Naive thymus-derived CD4-positive, alpha-beta T cell (primary cell): Measurements from ENCODE around the gene SPAG4. TPM values are rescaled to one million over a fixed set of nuclear protein-coding genes. Genes with fewer than 3 reads are reported as not detected.

ENCODE experiments used
- ATAC-seq: fragments of 150-1000 bp; cut with Tn5 transposase; 2 replicates; pipeline ENCODE4 v1.10.0; 2021; ENCODE audit warnings: mild to moderate bottlenecking, moderate library complexity
- CTCF ChIA-PET: fragments of 350-600 bp; sonication (Branson Sonifier 250); formaldehyde crosslinking; loops from one replicate; lab custom pipeline; 2021; ENCODE audit warnings: antibody characterized with exemption; lab: Charles Lee
- POLR2A ChIA-PET: fragments of 350-600 bp; sonication (Branson Sonifier 250); formaldehyde crosslinking; loops from one replicate; lab custom pipeline; 2021; ENCODE audit warnings: antibody characterized with exemption, inconsistent platforms; lab: Charles Lee
- DNase-seq, 9 donors: peaks; one replicate each; pipeline versions ENCODE4 v3.0.0 to v3.0.0-alpha.2; 2020 to 2022; ENCODE audit warnings: mixed read lengths in 1 of 9
- H3K27ac ChIP-seq: one replicate; pipeline ENCODE4 v1.7.0; 2013; ENCODE audit warnings: mild to moderate bottlenecking, low read depth, low read length, moderate library complexity
- H3K27me3 ChIP-seq, 2 donors: one replicate each; pipeline ENCODE4 v1.7.0; 2013; ENCODE audit warnings: low read length in 2 of 2, mild to moderate bottlenecking in 2 of 2, moderate library complexity in 2 of 2; ENCODE audit not compliant: control insufficient read depth in 2 of 2, insufficient read depth in 2 of 2
- H3K36me3 ChIP-seq, 3 experiments: 1 replicate in 2 of 3; 2 replicates in 1 of 3; pipeline ENCODE4 v1.7.0; 2013; ENCODE audit warnings: low read length in 3 of 3, mild to moderate bottlenecking in 3 of 3, moderate library complexity in 1 of 3; ENCODE audit not compliant: insufficient read depth in 3 of 3, control insufficient read depth in 2 of 3
- H3K4me1 ChIP-seq, 2 donors: one replicate each; pipeline ENCODE4 v1.7.0; 2013; ENCODE audit warnings: low read length in 2 of 2, mild to moderate bottlenecking in 2 of 2, moderate library complexity in 1 of 2; ENCODE audit not compliant: control insufficient read depth in 2 of 2, insufficient read depth in 2 of 2
- H3K4me3 ChIP-seq: 2 replicates; pipeline ENCODE4 v1.7.0; 2013; ENCODE audit warnings: mild to moderate bottlenecking, low read length
- H3K9me3 ChIP-seq, 3 experiments: 1 replicate in 2 of 3; 2 replicates in 1 of 3; pipeline ENCODE4 v1.7.0; 2013; ENCODE audit warnings: low read length in 3 of 3; ENCODE audit not compliant: control insufficient read depth in 2 of 3
- H3K27ac Mint-ChIP-seq, 9 donors: one replicate each; pipeline ENCODE4 v1.8.0; 2020 to 2022; ENCODE audit warnings: mixed read lengths in 9 of 9, mild to moderate bottlenecking in 8 of 9, moderate library complexity in 5 of 9, inconsistent platforms in 2 of 9
- H3K27me3 Mint-ChIP-seq, 5 donors: one replicate each; pipeline ENCODE4 v1.8.0; 2021 to 2022; ENCODE audit warnings: mixed read lengths in 5 of 5, mild to moderate bottlenecking in 1 of 5
- H3K36me3 Mint-ChIP-seq, 5 donors: one replicate each; pipeline ENCODE4 v1.8.0; 2020 to 2022; ENCODE audit warnings: mixed read lengths in 5 of 5, mild to moderate bottlenecking in 3 of 5, inconsistent platforms in 1 of 5
- H3K4me1 Mint-ChIP-seq, 7 donors: one replicate each; pipeline ENCODE4 v1.8.0; 2020 to 2022; ENCODE audit warnings: mixed read lengths in 7 of 7, mild to moderate bottlenecking in 3 of 7, inconsistent platforms in 1 of 7
- H3K4me3 Mint-ChIP-seq, 10 donors: one replicate each; pipeline ENCODE4 v1.8.0; 2020 to 2022; ENCODE audit warnings: mild to moderate bottlenecking in 10 of 10, mixed read lengths in 10 of 10, moderate library complexity in 6 of 10, inconsistent platforms in 2 of 10
- H3K9me3 Mint-ChIP-seq, 11 donors: one replicate each; pipeline ENCODE4 v1.8.0; 2020 to 2022; ENCODE audit warnings: mixed read lengths in 11 of 11, mild to moderate bottlenecking in 4 of 11, inconsistent platforms in 1 of 11, moderate library complexity in 1 of 11
- intact Hi-C, 2 donors: fragments of 100-400 bp; cut with micrococcal nuclease; formaldehyde crosslinking; loops; one replicate each; pipeline ENCODE4 v1.15.1; 2023
- polyA plus RNA-seq, 2 donors: library from polyadenylated mRNA; unstranded; fragments of 300-500 nt; fragmentation: Illumina TruSeq; gene quantifications; one replicate each; pipeline ENCODE4 v1.2.3, GENCODE V29; 2021
- total RNA-seq, 6 experiments: library from RNA in 5 of 6; stranded (reverse) in 5 of 6; gene quantifications; 1 replicate in 5 of 6; 2 replicates in 1 of 6; pipeline ENCODE4 v1.2.3 and lab custom pipeline; 2021 to 2026

SPAG4 gene
- total and polyA plus RNA-seq, 7 experiments from 2014 or later = 0.35 to 25.0 (median 2.7) TPM; not detected in 2

DNA sequence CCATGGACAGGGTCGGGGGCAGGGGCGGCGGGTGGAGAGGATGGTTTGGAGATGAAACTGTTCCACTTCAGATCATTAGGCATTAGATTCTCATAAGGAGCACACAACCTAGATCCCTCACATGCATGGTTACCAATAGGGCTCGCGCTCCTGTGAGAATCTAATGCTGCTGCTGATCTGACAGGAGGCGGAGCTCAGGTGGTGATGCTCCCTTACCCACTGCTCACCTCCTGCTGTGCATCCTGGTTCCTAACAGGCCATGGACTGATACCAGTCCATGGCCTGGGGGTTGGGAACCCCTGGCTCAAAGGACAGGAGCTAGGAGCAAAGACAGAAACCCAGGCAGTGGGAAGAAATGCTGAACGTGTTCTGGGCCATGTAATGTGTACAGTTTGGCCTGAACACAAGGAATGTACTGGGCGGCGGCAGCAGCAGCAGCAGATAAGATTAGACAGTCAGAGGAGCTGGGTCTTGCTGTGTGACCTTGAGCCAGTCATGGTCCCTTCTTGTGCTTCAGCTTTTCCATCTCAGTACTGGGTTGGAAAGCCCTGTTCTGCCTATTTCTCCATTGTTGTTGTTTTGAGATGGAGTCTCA lies 4.7 kb upstream of the SPAG4 start:
- ChIA-PET CTCF (no interaction called here), POLR2A (interaction anchor here (0.5 to 1.0 kb wide), 2 partner anchors 54 to 1232 kb away, joined by 4 to 6 read pairs; partner anchors contain the start of genes CPNE1 and RBM12)
- no peaks in the 10 kb centered on the region for H3K36me3 ChIP-seq
- H3K36me3 Mint-ChIP-seq = no peaks in the 10 kb centered on the region
- H3K27ac Mint-ChIP-seq = peak overlapping the region in 1 of 9 donors; percentile 30
- DNase-seq (no peak), ATAC-seq (no peak)
- H3K4me3 Mint-ChIP-seq = no peak overlapping the region
- peaks cover 0 to 4% (median 0%) of the 10 kb centered on the region in 5 donors for H3K27me3 Mint-ChIP-seq
- H3K4me3 ChIP-seq = no peak overlapping the region
- H3K9me3 ChIP-seq = no peaks in the 10 kb centered on the region
- H3K27me3 ChIP-seq = no peaks in the 10 kb centered on the region
- H3K4me1 ChIP-seq = peaks cover 0 to 6% of the 10 kb centered on the region in 2 donors
- peaks cover 4 to 12% (median 8%) of the 10 kb centered on the region in 7 donors for H3K4me1 Mint-ChIP-seq
- H3K9me3 Mint-ChIP-seq = no peaks in the 10 kb centered on the region
- H3K27ac ChIP-seq = no peak overlapping the region
- intact Hi-C loops = no loop called here

DNA sequence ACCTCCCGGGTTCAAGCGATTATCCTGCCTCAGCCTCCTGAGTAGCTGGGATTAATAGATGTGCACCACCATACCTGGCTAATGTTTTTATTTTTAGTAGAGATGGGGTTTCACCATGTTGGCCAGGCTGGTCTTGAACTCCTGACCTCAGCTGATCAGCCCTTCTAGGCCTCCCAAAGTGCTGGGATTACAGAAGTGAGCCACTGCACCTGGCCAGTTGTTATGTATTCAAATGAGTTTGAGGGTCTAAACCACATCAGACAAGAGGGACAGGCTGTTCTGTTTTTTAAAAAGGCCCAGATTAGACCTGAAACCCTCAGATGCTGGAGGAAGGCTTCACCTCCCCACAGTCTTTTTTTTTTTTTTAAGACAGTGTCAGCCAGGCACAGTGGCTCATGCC lies 4.1 kb upstream of the SPAG4 start:
- no peaks in the 10 kb centered on the region for H3K9me3 Mint-ChIP-seq
- peaks cover 4 to 16% (median 11%) of the 10 kb centered on the region in 7 donors for H3K4me1 Mint-ChIP-seq
- H3K4me3 ChIP-seq = no peak overlapping the region
- no peak for DNase-seq
- peaks cover 0 to 4% (median 0%) of the 10 kb centered on the region in 5 donors for H3K27me3 Mint-ChIP-seq
- no peak overlapping the region for H3K4me3 Mint-ChIP-seq
- no peak overlapping the region for H3K27ac Mint-ChIP-seq
- no peak overlapping the region for H3K27ac ChIP-seq
- H3K4me1 ChIP-seq = peaks cover 0 to 6% of the 10 kb centered on the region in 2 donors
- ChIA-PET CTCF (no interaction called here), POLR2A (interaction anchor here (0.5 to 1.0 kb wide), 2 partner anchors 53 to 1231 kb away, joined by 4 to 6 read pairs; partner anchors contain the start of genes CPNE1 and RBM12)
- H3K36me3 ChIP-seq = no peaks in the 10 kb centered on the region
- intact Hi-C loops = no loop called here
- H3K27me3 ChIP-seq = no peaks in the 10 kb centered on the region
- ATAC-seq = no peak
- H3K36me3 Mint-ChIP-seq = no peaks in the 10 kb centered on the region
- H3K9me3 ChIP-seq = no peaks in the 10 kb centered on the region

DNA sequence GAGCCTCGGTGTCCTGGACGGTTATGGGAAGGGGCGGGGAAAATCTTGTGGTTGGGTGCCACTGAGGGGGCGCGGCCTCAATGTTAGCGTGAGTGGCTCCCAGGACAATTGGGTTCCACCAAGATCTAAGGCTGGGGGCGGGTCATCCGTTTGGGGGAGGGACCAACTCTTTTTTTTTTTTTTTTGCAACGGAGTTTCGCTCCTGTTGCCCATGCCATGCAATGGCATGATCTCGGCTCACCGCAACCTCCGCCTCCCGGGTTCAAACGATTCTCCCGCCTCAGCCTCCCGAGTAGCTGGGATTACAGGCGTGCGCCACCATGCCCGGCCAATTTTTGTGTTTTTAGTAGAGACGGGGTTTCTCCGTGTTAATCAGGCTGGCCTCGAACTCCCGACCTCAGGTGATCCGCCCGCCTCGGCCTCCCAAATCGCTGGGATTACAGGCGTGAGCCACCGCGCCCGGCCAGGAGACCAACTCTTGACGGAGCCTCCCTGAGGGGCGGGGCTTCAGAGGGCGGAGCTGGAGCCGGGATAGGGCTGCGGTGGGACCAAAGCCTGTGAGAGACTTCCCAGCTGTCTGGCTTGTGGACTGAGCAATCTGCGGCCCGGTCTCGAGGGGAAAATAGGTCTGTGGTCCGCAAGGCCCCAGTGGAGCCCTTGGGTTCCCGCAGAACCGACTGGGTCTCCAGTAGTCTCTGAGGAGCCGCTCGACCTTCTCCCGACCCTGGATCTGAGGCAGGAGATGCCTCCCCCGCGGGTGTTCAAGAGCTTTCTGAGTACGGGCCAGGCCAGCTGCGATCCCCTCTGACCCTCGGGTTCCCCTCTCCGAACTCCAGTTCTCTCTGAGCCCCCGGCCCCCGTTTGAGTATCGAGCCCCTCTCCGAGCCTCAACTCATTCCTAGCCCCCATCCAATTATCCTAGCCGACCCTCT lies 1.1 kb downstream of the SPAG4 start:
- ATAC-seq = no peak

DNA sequence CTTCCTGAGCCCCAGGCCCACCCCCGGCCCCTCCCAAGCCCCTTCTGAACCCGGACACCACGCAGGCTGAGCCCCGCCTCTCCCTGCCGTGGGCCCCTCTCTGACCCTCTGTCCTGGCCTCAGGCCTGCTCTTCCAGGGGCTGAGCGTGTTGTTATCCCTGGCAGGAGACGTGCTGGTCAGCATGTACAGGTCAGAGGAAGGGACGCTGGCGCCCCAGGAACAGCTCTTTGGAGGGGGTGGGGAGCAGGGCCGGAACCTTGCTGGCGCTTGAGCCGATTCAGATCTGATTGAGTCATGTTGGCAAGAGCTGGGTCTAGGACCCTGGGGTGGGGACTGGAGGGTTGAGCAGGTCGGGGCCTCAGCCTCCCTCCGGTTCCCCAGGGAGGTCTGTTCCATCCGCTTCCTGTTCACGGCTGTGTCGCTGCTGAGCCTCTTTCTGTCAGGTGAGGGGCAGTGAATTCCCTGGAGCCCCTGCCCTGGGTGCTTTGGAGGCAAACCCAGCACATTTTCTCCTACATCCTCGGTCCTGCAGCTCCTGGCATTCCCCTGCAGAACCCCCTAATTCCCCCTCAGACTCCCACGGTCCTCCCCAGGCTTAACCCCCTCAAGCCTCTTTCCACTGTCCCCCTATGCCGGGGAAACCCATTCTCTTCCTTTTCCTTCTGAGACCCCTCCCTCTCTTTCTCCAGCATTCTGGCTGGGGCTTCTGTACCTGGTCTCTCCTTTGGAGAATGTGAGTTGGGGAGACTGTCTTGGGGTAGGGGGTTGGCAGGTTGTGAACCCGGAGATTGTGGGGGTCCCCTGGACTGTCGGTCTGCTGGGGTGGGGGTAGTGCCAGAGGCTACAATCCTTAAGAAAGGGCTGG lies 2.0 kb downstream of the SPAG4 start:
- Mint-ChIP-seq H3K9me3 (no peaks in the 10 kb centered on the region), H3K36me3 (peaks cover 0 to 4% (median 0%) of the 10 kb centered on the region in 5 donors), H3K4me3 (peak overlapping the region; percentile 88 to 98 (median 91)), H3K27me3 (peaks cover 0 to 3% (median 0%) of the 10 kb centered on the region in 5 donors), H3K27ac (peak overlapping the region; percentile 48 to 99 (median 81)), H3K4me1 (peaks cover 16 to 46% (median 35%) of the 10 kb centered on the region in 7 donors)
- ChIA-PET CTCF (interaction anchor here (0.6 to 1.7 kb wide), 3 partner anchors 72 to 267 kb away, joined by 3 to 5 read pairs (median 4); no protein-coding TSS in a partner anchor), POLR2A (interaction anchor here (0.6 to 7.1 kb wide), 11 partner anchors 16 to 336 kb away, joined by 3 to 72 read pairs (median 5); partner anchors contain the start of genes CEP250, CPNE1, NFS1 and PHF20)
- intact Hi-C loops = loop anchor here (1.0 to 5.0 kb wide), 8 partner anchors 205 to 1625 kb away; partner anchors contain the start of genes ACSS2 (in 1 of the 2), EIF6 (in 1 of the 2), PIGU (in 1 of the 2) and RALY (in 1 of the 2)
- no peaks in the 10 kb centered on the region for H3K36me3 ChIP-seq
- peak in 7 of 9 donors; percentile 32 to 56 (median 39) for DNase-seq
- H3K4me3 ChIP-seq = peak overlapping the region; percentile 56
- H3K9me3 ChIP-seq = no peaks in the 10 kb centered on the region
- H3K27me3 ChIP-seq = no peaks in the 10 kb centered on the region
- peak overlapping the region; percentile 11 for H3K27ac ChIP-seq
- H3K4me1 ChIP-seq = peaks cover 16 to 28% of the 10 kb centered on the region in 2 donors
- ATAC-seq = no peak

More for the DNA sequence above, 1.1 kb downstream of the SPAG4 start:
- H3K27me3 ChIP-seq = no peaks in the 10 kb centered on the region
- intact Hi-C loops = loop anchor here (1.0 to 5.0 kb wide), 20 partner anchors 15 to 1624 kb away; partner anchors contain the start of genes CPNE1 (in 2 of the 2), ERGIC3 (in 2 of the 2), RBM12 (in 2 of the 2) and RBM39 (in 2 of the 2)
- Mint-ChIP-seq H3K9me3 (no peaks in the 10 kb centered on the region), H3K36me3 (peaks cover 0 to 3% (median 0%) of the 10 kb centered on the region in 5 donors), H3K27me3 (peaks cover 0 to 3% (median 0%) of the 10 kb centered on the region in 5 donors), H3K4me1 (peaks cover 16 to 46% (median 35%) of the 10 kb centered on the region in 7 donors), H3K27ac (peak overlapping the region; percentile 89 to 99 (median 94)), H3K4me3 (peak overlapping the region; percentile 86 to 98 (median 91))
- POLR2A ChIA-PET = interaction anchor here (0.6 to 7.1 kb wide), 15 partner anchors 15 to 337 kb away, joined by 3 to 72 read pairs (median 3); partner anchors contain the start of genes CEP250, CPNE1, PHF20 and RBM12
- H3K36me3 ChIP-seq = no peaks in the 10 kb centered on the region
- no peaks in the 10 kb centered on the region for H3K9me3 ChIP-seq
- DNase-seq = peak in 2 of 9 donors; percentile 55 to 74
- peaks cover 16 to 28% of the 10 kb centered on the region in 2 donors for H3K4me1 ChIP-seq
- H3K27ac ChIP-seq = peak overlapping the region; percentile 33
- H3K4me3 ChIP-seq = peak overlapping the region; percentile 56
- CTCF ChIA-PET = interaction anchor here (0.7 to 1.5 kb wide), 3 partner anchors 11 to 37 kb away, joined by 3 to 7 read pairs (median 3); no protein-coding TSS in a partner anchor

DNA sequence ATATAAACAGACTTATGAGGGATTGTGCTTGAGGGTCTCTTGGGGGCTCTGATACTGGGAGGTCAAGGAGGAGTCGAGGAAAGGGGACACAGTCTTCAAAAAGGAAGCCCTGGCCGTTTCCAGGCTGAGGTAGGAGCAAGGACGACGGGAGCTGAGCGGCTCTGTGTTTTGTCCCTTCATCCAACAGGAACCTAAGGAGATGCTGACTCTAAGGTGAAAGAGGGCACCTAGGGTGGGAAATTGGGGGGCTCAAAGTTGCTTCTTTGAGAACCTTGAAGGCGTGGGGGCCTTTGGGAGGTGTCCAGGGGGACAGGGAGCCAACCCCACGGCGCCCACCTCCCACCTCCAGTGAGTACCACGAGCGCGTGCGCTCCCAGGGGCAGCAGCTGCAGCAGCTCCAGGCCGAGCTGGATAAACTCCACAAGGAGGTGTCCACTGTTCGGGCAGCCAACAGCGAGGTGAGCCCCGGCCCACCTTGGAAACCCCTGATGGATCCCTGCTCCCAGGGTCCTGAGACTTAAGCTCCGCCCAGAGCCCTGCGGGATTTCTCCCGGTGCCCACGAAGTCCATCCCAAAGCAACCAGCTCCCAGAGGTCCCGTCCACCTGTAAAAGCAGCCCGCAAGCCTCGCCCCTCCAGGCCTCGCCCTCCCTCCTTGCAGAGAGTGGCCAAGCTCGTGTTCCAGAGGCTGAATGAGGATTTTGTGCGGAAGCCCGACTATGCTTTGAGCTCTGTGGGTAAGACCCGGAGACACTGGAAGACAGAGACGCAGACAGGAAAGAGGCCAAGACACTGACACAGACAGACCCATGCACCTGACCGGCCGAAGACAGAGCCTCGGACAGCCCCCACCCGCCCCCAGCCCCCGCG lies 2.9 kb downstream of the SPAG4 start:
- intact Hi-C loops = loop anchor here (1.0 to 5.0 kb wide), 4 partner anchors 81 to 741 kb away; partner anchors contain the start of genes ACSS2 (in 1 of the 2), NFS1 (in 1 of the 2) and ROMO1 (in 1 of the 2)
- peaks cover 16 to 28% of the 10 kb centered on the region in 2 donors for H3K4me1 ChIP-seq
- H3K36me3 ChIP-seq = no peaks in the 10 kb centered on the region
- ATAC-seq (no peak), DNase-seq (peak in 4 of 9 donors; percentile 11 to 41 (median 33))
- Mint-ChIP-seq H3K27me3 (peaks cover 0 to 3% (median 0%) of the 10 kb centered on the region in 5 donors), H3K4me3 (peak overlapping the region; percentile 88 to 98 (median 91)), H3K36me3 (peaks cover 0 to 4% (median 0%) of the 10 kb centered on the region in 5 donors), H3K4me1 (peaks cover 16 to 46% (median 35%) of the 10 kb centered on the region in 7 donors), H3K9me3 (no peaks in the 10 kb centered on the region), H3K27ac (peak overlapping the region; percentile 62 to 99 (median 82))
- CTCF ChIA-PET = interaction anchor here (0.7 to 1.8 kb wide), 10 partner anchors 17 to 266 kb away, joined by 3 to 6 read pairs (median 4); partner anchors contain the start of gene ERGIC3
- no peaks in the 10 kb centered on the region for H3K9me3 ChIP-seq
- POLR2A ChIA-PET = interaction anchor here (0.5 to 7.1 kb wide), 14 partner anchors 9 to 165 kb away, joined by 3 to 72 read pairs (median 4); partner anchors contain the start of genes CPNE1, ERGIC3, NFS1 and PHF20
- H3K27ac ChIP-seq = peak overlapping the region; percentile 51
- peak overlapping the region; percentile 57 for H3K4me3 ChIP-seq
- H3K27me3 ChIP-seq = no peaks in the 10 kb centered on the region
